Naive thymus-derived CD4-positive, alpha-beta T cell (primary cell): Measurements from ENCODE around the gene TUBB2B. TPM values are rescaled to one million over a fixed set of nuclear protein-coding genes. Genes with fewer than 3 reads are reported as not detected.
A peak's percentile ranks its signal among the peaks of the same experiment; 100 is the strongest.
"Not testable (repeated sequence)": the region's sequence is repeated elsewhere in the genome, so short reads cannot be mapped to it uniquely, and the experiment has no call there.

Source experiments
- ATAC-seq: fragments of 150-1000 bp; cut with Tn5 transposase; 2 replicates; pipeline ENCODE4 v1.10.0; 2021; ENCODE audit warnings: mild to moderate bottlenecking, moderate library complexity
- CTCF ChIA-PET: fragments of 350-600 bp; sonication (Branson Sonifier 250); formaldehyde crosslinking; loops from one replicate; lab custom pipeline; 2021; ENCODE audit warnings: antibody characterized with exemption; lab: Charles Lee
- POLR2A ChIA-PET: fragments of 350-600 bp; sonication (Branson Sonifier 250); formaldehyde crosslinking; loops from one replicate; lab custom pipeline; 2021; ENCODE audit warnings: antibody characterized with exemption, inconsistent platforms; lab: Charles Lee
- DNase-seq, 9 donors: peaks; one replicate each; pipeline versions ENCODE4 v3.0.0 to v3.0.0-alpha.2; 2020 to 2022; ENCODE audit warnings: mixed read lengths in 1 of 9
- H3K27ac ChIP-seq: one replicate; pipeline ENCODE4 v1.7.0; 2013; ENCODE audit warnings: mild to moderate bottlenecking, low read depth, low read length, moderate library complexity
- H3K27me3 ChIP-seq, 2 donors: one replicate each; pipeline ENCODE4 v1.7.0; 2013; ENCODE audit warnings: low read length in 2 of 2, mild to moderate bottlenecking in 2 of 2, moderate library complexity in 2 of 2; ENCODE audit not compliant: control insufficient read depth in 2 of 2, insufficient read depth in 2 of 2
- H3K36me3 ChIP-seq, 3 experiments: 1 replicate in 2 of 3; 2 replicates in 1 of 3; pipeline ENCODE4 v1.7.0; 2013; ENCODE audit warnings: low read length in 3 of 3, mild to moderate bottlenecking in 3 of 3, moderate library complexity in 1 of 3; ENCODE audit not compliant: insufficient read depth in 3 of 3, control insufficient read depth in 2 of 3
- H3K4me1 ChIP-seq, 2 donors: one replicate each; pipeline ENCODE4 v1.7.0; 2013; ENCODE audit warnings: low read length in 2 of 2, mild to moderate bottlenecking in 2 of 2, moderate library complexity in 1 of 2; ENCODE audit not compliant: control insufficient read depth in 2 of 2, insufficient read depth in 2 of 2
- H3K4me3 ChIP-seq: 2 replicates; pipeline ENCODE4 v1.7.0; 2013; ENCODE audit warnings: mild to moderate bottlenecking, low read length
- H3K9me3 ChIP-seq, 3 experiments: 1 replicate in 2 of 3; 2 replicates in 1 of 3; pipeline ENCODE4 v1.7.0; 2013; ENCODE audit warnings: low read length in 3 of 3; ENCODE audit not compliant: control insufficient read depth in 2 of 3
- H3K27ac Mint-ChIP-seq, 9 donors: one replicate each; pipeline ENCODE4 v1.8.0; 2020 to 2022; ENCODE audit warnings: mixed read lengths in 9 of 9, mild to moderate bottlenecking in 8 of 9, moderate library complexity in 5 of 9, inconsistent platforms in 2 of 9
- H3K27me3 Mint-ChIP-seq, 5 donors: one replicate each; pipeline ENCODE4 v1.8.0; 2021 to 2022; ENCODE audit warnings: mixed read lengths in 5 of 5, mild to moderate bottlenecking in 1 of 5
- H3K36me3 Mint-ChIP-seq, 5 donors: one replicate each; pipeline ENCODE4 v1.8.0; 2020 to 2022; ENCODE audit warnings: mixed read lengths in 5 of 5, mild to moderate bottlenecking in 3 of 5, inconsistent platforms in 1 of 5
- H3K4me1 Mint-ChIP-seq, 7 donors: one replicate each; pipeline ENCODE4 v1.8.0; 2020 to 2022; ENCODE audit warnings: mixed read lengths in 7 of 7, mild to moderate bottlenecking in 3 of 7, inconsistent platforms in 1 of 7
- H3K4me3 Mint-ChIP-seq, 10 donors: one replicate each; pipeline ENCODE4 v1.8.0; 2020 to 2022; ENCODE audit warnings: mild to moderate bottlenecking in 10 of 10, mixed read lengths in 10 of 10, moderate library complexity in 6 of 10, inconsistent platforms in 2 of 10
- H3K9me3 Mint-ChIP-seq, 11 donors: one replicate each; pipeline ENCODE4 v1.8.0; 2020 to 2022; ENCODE audit warnings: mixed read lengths in 11 of 11, mild to moderate bottlenecking in 4 of 11, inconsistent platforms in 1 of 11, moderate library complexity in 1 of 11
- intact Hi-C, 2 donors: fragments of 100-400 bp; cut with micrococcal nuclease; formaldehyde crosslinking; loops; one replicate each; pipeline ENCODE4 v1.15.1; 2023
- polyA plus RNA-seq, 2 donors: library from polyadenylated mRNA; unstranded; fragments of 300-500 nt; fragmentation: Illumina TruSeq; gene quantifications; one replicate each; pipeline ENCODE4 v1.2.3, GENCODE V29; 2021
- total RNA-seq, 6 experiments: library from RNA in 5 of 6; stranded (reverse) in 5 of 6; gene quantifications; 1 replicate in 5 of 6; 2 replicates in 1 of 6; pipeline ENCODE4 v1.2.3 and lab custom pipeline; 2021 to 2026

The TUBB2B gene
- total and polyA plus RNA-seq, 7 experiments from 2014 or later: 0.18 to 1.6 (median 0.40) TPM; not detected in 3

GRCh38 chr6:3183066-3183465 is 44.4 kb downstream of the TUBB2B start:
- no peaks in the 10 kb centered on the region for H3K36me3 ChIP-seq
- no peak overlapping the region for H3K27ac ChIP-seq
- ChIA-PET CTCF (interaction anchor here (1.0 kb wide), 1 partner anchor 60 kb away, joined by 3 read pairs; no protein-coding TSS in a partner anchor), POLR2A (interaction anchor here (0.5 to 0.8 kb wide), 2 partner anchors 24 to 290 kb away, joined by 3 read pairs; no protein-coding TSS in a partner anchor)
- Mint-ChIP-seq H3K4me3 (no peak overlapping the region), H3K9me3 (no peaks in the 10 kb centered on the region), H3K36me3 (no peaks in the 10 kb centered on the region), H3K4me1 (peaks cover 0 to 3% (median 0%) of the 10 kb centered on the region in 7 donors), H3K27ac (no peak overlapping the region), H3K27me3 (peaks cover 4 to 16% (median 6%) of the 10 kb centered on the region in 5 donors)
- ATAC-seq (no peak), DNase-seq (no peak)
- no peak overlapping the region for H3K4me3 ChIP-seq
- intact Hi-C loops: no loop called here
- H3K27me3 ChIP-seq: no peaks in the 10 kb centered on the region
- no peaks in the 10 kb centered on the region for H3K4me1 ChIP-seq
- H3K9me3 ChIP-seq: no peaks in the 10 kb centered on the region

- no peak overlapping the region for H3K4me3 ChIP-seq
- no peak overlapping the region for H3K27ac ChIP-seq
- no peaks in the 10 kb centered on the region for H3K27me3 ChIP-seq
- Mint-ChIP-seq H3K27me3 (peaks cover 0 to 13% (median 6%) of the 10 kb centered on the region in 5 donors), H3K27ac (no peak overlapping the region), H3K4me1 (peaks cover 0 to 4% (median 0%) of the 10 kb centered on the region in 7 donors), H3K4me3 (no peak overlapping the region), H3K36me3 (no peaks in the 10 kb centered on the region), H3K9me3 (no peaks in the 10 kb centered on the region)
- intact Hi-C loops: no loop called here
- no peak for ATAC-seq
- H3K4me1 ChIP-seq: no peaks in the 10 kb centered on the region
- no peak for DNase-seq
- ChIA-PET POLR2A (no interaction called here), CTCF (no interaction called here)
- no peaks in the 10 kb centered on the region for H3K36me3 ChIP-seq
- H3K9me3 ChIP-seq: no peaks in the 10 kb centered on the region
These were observed 46.3 kb downstream of the TUBB2B start for GRCh38 chr6:3181105-3181504.

GRCh38 chr6:3179945-3180344 is 47.5 kb downstream of the TUBB2B start:
- H3K4me1 ChIP-seq, CTCF ChIA-PET, H3K27me3 Mint-ChIP-seq, H3K9me3 Mint-ChIP-seq, H3K4me3 ChIP-seq, H3K27me3 ChIP-seq, H3K4me1 Mint-ChIP-seq, ATAC-seq, H3K36me3 Mint-ChIP-seq, DNase-seq, POLR2A ChIA-PET, H3K27ac ChIP-seq, H3K36me3 ChIP-seq, H3K9me3 ChIP-seq: not testable (repeated sequence)
- intact Hi-C loops: loop anchor here in 1 of 2 donors (1.0 kb wide), 1 partner anchor 24 kb away; no protein-coding TSS in a partner anchor
- Mint-ChIP-seq H3K27ac (peak overlapping the region in 1 of 9 donors; percentile 67), H3K4me3 (peak overlapping the region; percentile 43 to 81 (median 72))

GRCh38 chr6:3178666-3179065 is 48.8 kb downstream of the TUBB2B start:
- POLR2A ChIA-PET, H3K27me3 ChIP-seq, H3K9me3 Mint-ChIP-seq, DNase-seq, H3K4me3 Mint-ChIP-seq, H3K36me3 ChIP-seq, CTCF ChIA-PET, ATAC-seq, intact Hi-C loops, H3K4me1 ChIP-seq, H3K4me1 Mint-ChIP-seq, H3K27me3 Mint-ChIP-seq, H3K27ac Mint-ChIP-seq, H3K27ac ChIP-seq, H3K4me3 ChIP-seq, H3K9me3 ChIP-seq, H3K36me3 Mint-ChIP-seq: not testable (repeated sequence)

GRCh38 chr6:3176562-3177355 is 50.7 kb downstream of the TUBB2B start:
- no peaks in the 10 kb centered on the region for H3K9me3 ChIP-seq
- no peaks in the 10 kb centered on the region for H3K36me3 Mint-ChIP-seq
- peaks cover 0 to 1% (median 0%) of the 10 kb centered on the region in 11 donors for H3K9me3 Mint-ChIP-seq
- no peak overlapping the region for H3K4me3 ChIP-seq
- CTCF ChIA-PET: no interaction called here
- POLR2A ChIA-PET: no interaction called here
- H3K27ac ChIP-seq: no peak overlapping the region
- H3K27me3 Mint-ChIP-seq: peaks cover 0 to 7% (median 0%) of the 10 kb centered on the region in 5 donors
- peaks cover 0 to 4% (median 0%) of the 10 kb centered on the region in 7 donors for H3K4me1 Mint-ChIP-seq
- no peaks in the 10 kb centered on the region for H3K27me3 ChIP-seq
- peak; percentile 65 for ATAC-seq
- H3K4me3 Mint-ChIP-seq: no peak overlapping the region
- intact Hi-C loops: no loop called here
- no peak overlapping the region for H3K27ac Mint-ChIP-seq
- H3K36me3 ChIP-seq: no peaks in the 10 kb centered on the region
- no peaks in the 10 kb centered on the region for H3K4me1 ChIP-seq
- peak in 1 of 9 donors; percentile 42 for DNase-seq

- H3K9me3 Mint-ChIP-seq: peaks cover 0 to 1% (median 0%) of the 10 kb centered on the region in 11 donors
- H3K36me3 Mint-ChIP-seq: no peaks in the 10 kb centered on the region
- peaks cover 0 to 4% (median 0%) of the 10 kb centered on the region in 7 donors for H3K4me1 Mint-ChIP-seq
- no peak overlapping the region for H3K4me3 Mint-ChIP-seq
- H3K27ac Mint-ChIP-seq: no peak overlapping the region
- H3K9me3 ChIP-seq: no peaks in the 10 kb centered on the region
- ChIA-PET POLR2A (no interaction called here), CTCF (no interaction called here)
- no peaks in the 10 kb centered on the region for H3K36me3 ChIP-seq
- H3K27ac ChIP-seq: no peak overlapping the region
- no peak overlapping the region for H3K4me3 ChIP-seq
- no peaks in the 10 kb centered on the region for H3K27me3 ChIP-seq
- no peak for ATAC-seq
- no peak for DNase-seq
- no peaks in the 10 kb centered on the region for H3K4me1 ChIP-seq
- H3K27me3 Mint-ChIP-seq: peaks cover 0 to 7% (median 0%) of the 10 kb centered on the region in 5 donors
- intact Hi-C loops: no loop called here
These were observed 51.6 kb downstream of the TUBB2B start for GRCh38 chr6:3175715-3176402.
